Measurements from ENCODE around the gene CRHR2.

GRCh38 chr7:30729642-30730041 lies 47.4 kb upstream of the CRHR2 start:
- no peak for TF ChIP-seq CTCF (IDR thresholded peaks at IDR 0.05)
- TF ChIP-seq POLR2A (IDR thresholded peaks at IDR 0.05): no peak
- no peak for TF ChIP-seq POLR2AphosphoS5 (IDR thresholded peaks at IDR 0.05; ENCODE audit: insufficient read depth in 1 of 2, low read depth in 1 of 2)

Measured in vagina (tissue), 2 donors.